ENCODE measurements around the gene TBC1D3B. TPM values are rescaled to one million over a fixed set of nuclear protein-coding genes. Genes with fewer than 3 reads are reported as not detected.

The TBC1D3B gene
- total RNA-seq, 1 experiment from 2014 or later: 1.4 TPM

DNA sequence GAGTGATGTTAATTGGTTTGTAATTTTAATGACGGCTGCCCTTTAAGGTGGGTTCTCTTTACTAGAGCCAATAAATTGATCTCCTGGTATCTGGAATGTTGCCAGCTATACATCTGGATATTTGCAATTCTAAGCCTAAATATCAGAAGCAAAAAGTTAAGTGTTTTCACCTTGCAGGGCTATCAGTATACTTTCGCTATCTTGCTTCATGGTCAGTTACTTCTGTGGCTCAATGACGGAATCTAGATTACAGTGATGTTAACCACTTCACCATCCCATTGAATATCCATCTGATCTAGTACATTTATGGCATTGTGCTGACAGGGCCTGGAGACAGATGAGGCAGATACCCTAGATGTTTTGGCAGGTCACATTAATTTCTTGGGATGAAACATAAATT, 44.5 kb downstream of the TBC1D3B start:
- ATAC-seq: no peak
- TF ChIP-seq, protein P1, sequence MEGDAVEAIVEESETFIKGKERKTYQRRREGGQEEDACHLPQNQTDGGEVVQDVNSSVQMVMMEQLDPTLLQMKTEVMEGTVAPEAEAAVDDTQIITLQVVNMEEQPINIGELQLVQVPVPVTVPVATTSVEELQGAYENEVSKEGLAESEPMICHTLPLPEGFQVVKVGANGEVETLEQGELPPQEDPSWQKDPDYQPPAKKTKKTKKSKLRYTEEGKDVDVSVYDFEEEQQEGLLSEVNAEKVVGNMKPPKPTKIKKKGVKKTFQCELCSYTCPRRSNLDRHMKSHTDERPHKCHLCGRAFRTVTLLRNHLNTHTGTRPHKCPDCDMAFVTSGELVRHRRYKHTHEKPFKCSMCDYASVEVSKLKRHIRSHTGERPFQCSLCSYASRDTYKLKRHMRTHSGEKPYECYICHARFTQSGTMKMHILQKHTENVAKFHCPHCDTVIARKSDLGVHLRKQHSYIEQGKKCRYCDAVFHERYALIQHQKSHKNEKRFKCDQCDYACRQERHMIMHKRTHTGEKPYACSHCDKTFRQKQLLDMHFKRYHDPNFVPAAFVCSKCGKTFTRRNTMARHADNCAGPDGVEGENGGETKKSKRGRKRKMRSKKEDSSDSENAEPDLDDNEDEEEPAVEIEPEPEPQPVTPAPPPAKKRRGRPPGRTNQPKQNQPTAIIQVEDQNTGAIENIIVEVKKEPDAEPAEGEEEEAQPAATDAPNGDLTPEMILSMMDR (conservative IDR thresholded peaks at IDR 0.05; ENCODE audit: low read depth, low read length): no peak
- TF ChIP-seq EZH2phosphoT487 (IDR thresholded peaks at IDR 0.05; ENCODE audit: borderline replicate concordance, low read length): no peak
- Histone ChIP-seq H3K9ac (ENCODE audit: low read length) (no peak overlapping the region), H3F3A (ENCODE audit: low read length, unreplicated experiment) (no peaks in the 10 kb centered on the region), H2AFZ (ENCODE audit: low read length) (no peak overlapping the region), H3K79me2 (ENCODE audit: low read length) (no peaks in the 10 kb centered on the region), H3K4me2 (ENCODE audit: low read length) (no peak overlapping the region), H3K4me3 (ENCODE audit: low read length) (no peak overlapping the region), H3K27me3 (ENCODE audit: low read length) (0 out of 2 replicates have a peak, but pooled peaks cover 12% of the 10 kb centered on the region), H3K27ac (ENCODE audit: low read length) (no peak overlapping the region), H3K4me1 (ENCODE audit: insufficient read depth, low read length) (no peaks in the 10 kb centered on the region), H3K9me3 (ENCODE audit: low read length) (no peaks in the 10 kb centered on the region), H3K9me2 (replicated peaks; ENCODE audit: low read length) (no peaks in the 10 kb centered on the region), H3K36me3 (ENCODE audit: low read depth, low read length) (no peaks in the 10 kb centered on the region), H4K20me1 (ENCODE audit: low read length) (no peaks in the 10 kb centered on the region)
- intact Hi-C loops (cut with micrococcal nuclease): no loop called here
- BruUV-seq (replicated peaks): no TSS peak
- no peak for DNase-seq
- ChIA-PET CTCF (no interaction called here), POLR2A (ENCODE audit: unreplicated experiment) (no interaction called here)

DNA sequence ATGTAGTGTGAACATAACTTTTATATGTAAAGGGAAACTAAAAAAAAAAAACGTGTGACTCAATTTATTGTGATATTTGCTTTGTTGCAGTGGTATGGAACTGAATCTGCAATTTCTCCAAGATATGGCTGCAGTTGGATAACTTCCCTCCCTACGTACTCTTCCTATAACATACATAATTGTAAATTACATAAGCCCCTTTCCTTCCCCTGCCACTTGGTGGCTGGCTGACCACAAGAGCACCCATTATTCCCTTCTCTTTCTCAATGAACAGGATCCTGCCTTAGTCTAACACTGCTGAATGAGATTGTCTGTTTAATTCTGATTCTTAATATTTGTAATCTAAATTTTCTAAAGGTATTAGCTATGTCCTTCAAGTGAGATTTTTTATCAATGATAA, 45.0 kb downstream of the TBC1D3B start:
- ChIA-PET CTCF (no interaction called here), POLR2A (ENCODE audit: unreplicated experiment) (no interaction called here)
- H3K4me1 ChIP-seq (ENCODE audit: insufficient read depth, low read length): no peaks in the 10 kb centered on the region
- no TSS peak for BruUV-seq (replicated peaks)
- H3K27ac ChIP-seq (ENCODE audit: low read length): no peak overlapping the region
- H2AFZ ChIP-seq (ENCODE audit: low read length): no peak overlapping the region
- no peaks in the 10 kb centered on the region for H3K9me2 ChIP-seq (replicated peaks; ENCODE audit: low read length)
- no peaks in the 10 kb centered on the region for H3K36me3 ChIP-seq (ENCODE audit: low read depth, low read length)
- H3K4me3 ChIP-seq (ENCODE audit: low read length): no peak overlapping the region
- no peaks in the 10 kb centered on the region for H3F3A ChIP-seq (ENCODE audit: low read length, unreplicated experiment)
- H4K20me1 ChIP-seq (ENCODE audit: low read length): no peaks in the 10 kb centered on the region
- intact Hi-C loops (cut with micrococcal nuclease): no loop called here
- TF ChIP-seq EZH2phosphoT487 (IDR thresholded peaks at IDR 0.05; ENCODE audit: borderline replicate concordance, low read length) (no peak), EZH2 (IDR thresholded peaks at IDR 0.05; ENCODE audit: low read length, unreplicated experiment) (no peak)
- TF ChIP-seq, protein P1 (conservative IDR thresholded peaks at IDR 0.05; ENCODE audit: low read depth, low read length): 0 out of 2 replicates have a peak, but pooled peaks have one; percentile 10
- no peaks in the 10 kb centered on the region for H3K9me3 ChIP-seq (ENCODE audit: low read length)
- H3K9ac ChIP-seq (ENCODE audit: low read length): no peak overlapping the region
- H3K27me3 ChIP-seq (ENCODE audit: low read length): 0 out of 2 replicates have a peak, but pooled peaks cover 12% of the 10 kb centered on the region
- H3K4me2 ChIP-seq (ENCODE audit: low read length): no peak overlapping the region
- no peak for ATAC-seq
- no peaks in the 10 kb centered on the region for H3K79me2 ChIP-seq (ENCODE audit: low read length)
- no peak for DNase-seq

DNA sequence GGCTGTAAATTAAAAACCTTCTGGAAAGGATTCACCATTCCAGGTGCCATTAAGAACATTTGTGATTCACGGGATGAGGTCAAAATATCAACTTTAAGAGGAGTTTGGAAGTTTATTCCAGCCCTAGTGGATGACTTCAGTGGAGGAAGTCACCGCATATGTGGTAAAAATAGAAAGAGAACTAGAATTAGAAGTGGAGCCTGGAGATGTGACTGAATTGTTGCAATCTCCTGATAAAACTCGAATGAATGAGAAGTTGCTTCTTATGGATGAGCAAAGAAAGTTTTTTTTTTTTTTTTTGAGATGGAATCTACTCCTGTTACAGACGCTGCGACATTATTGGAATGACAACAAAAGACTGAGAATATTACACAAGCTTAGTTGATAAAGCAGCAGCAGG, 46.1 kb downstream of the TBC1D3B start:
- 0 out of 2 replicates have a peak, but pooled peaks cover 12% of the 10 kb centered on the region for H3K27me3 ChIP-seq (ENCODE audit: low read length)
- H3K4me2 ChIP-seq (ENCODE audit: low read length): no peak overlapping the region
- no peaks in the 10 kb centered on the region for H3F3A ChIP-seq (ENCODE audit: low read length, unreplicated experiment)
- H3K36me3 ChIP-seq (ENCODE audit: low read depth, low read length): no peaks in the 10 kb centered on the region
- TF ChIP-seq EZH2 (IDR thresholded peaks at IDR 0.05; ENCODE audit: low read length, unreplicated experiment): no peak
- no peak for TF ChIP-seq EZH2phosphoT487 (IDR thresholded peaks at IDR 0.05; ENCODE audit: borderline replicate concordance, low read length)
- TF ChIP-seq, protein P1 (conservative IDR thresholded peaks at IDR 0.05; ENCODE audit: low read depth, low read length): no peak
- no TSS peak for BruUV-seq (replicated peaks)
- ATAC-seq: no peak
- H4K20me1 ChIP-seq (ENCODE audit: low read length): no peaks in the 10 kb centered on the region
- intact Hi-C loops (cut with micrococcal nuclease): no loop called here
- H3K9ac ChIP-seq (ENCODE audit: low read length): no peak overlapping the region
- no peak overlapping the region for H2AFZ ChIP-seq (ENCODE audit: low read length)
- no peaks in the 10 kb centered on the region for H3K79me2 ChIP-seq (ENCODE audit: low read length)
- no peaks in the 10 kb centered on the region for H3K4me1 ChIP-seq (ENCODE audit: insufficient read depth, low read length)
- no peak overlapping the region for H3K27ac ChIP-seq (ENCODE audit: low read length)
- no peak for DNase-seq
- no peaks in the 10 kb centered on the region for H3K9me2 ChIP-seq (replicated peaks; ENCODE audit: low read length)
- H3K4me3 ChIP-seq (ENCODE audit: low read length): no peak overlapping the region
- CTCF ChIA-PET: no interaction called here
- POLR2A ChIA-PET (ENCODE audit: unreplicated experiment): no interaction called here
- no peaks in the 10 kb centered on the region for H3K9me3 ChIP-seq (ENCODE audit: low read length)

Data from PC-3 (cell line).